GM19025 (cell line): ENCODE data around the gene CD247.
A peak's percentile ranks its signal among the peaks of the same experiment; 100 is the strongest.

ENCODE experiments used
- ATAC-seq: cut with Tn5 transposase; IDR thresholded peaks from one replicate; pipeline ENCODE4 v1.9.1; 2021; ENCODE audit warnings: mild to moderate bottlenecking, low read depth, moderate library complexity; ENCODE audit not compliant: unreplicated experiment

CD247 gene

DNA sequence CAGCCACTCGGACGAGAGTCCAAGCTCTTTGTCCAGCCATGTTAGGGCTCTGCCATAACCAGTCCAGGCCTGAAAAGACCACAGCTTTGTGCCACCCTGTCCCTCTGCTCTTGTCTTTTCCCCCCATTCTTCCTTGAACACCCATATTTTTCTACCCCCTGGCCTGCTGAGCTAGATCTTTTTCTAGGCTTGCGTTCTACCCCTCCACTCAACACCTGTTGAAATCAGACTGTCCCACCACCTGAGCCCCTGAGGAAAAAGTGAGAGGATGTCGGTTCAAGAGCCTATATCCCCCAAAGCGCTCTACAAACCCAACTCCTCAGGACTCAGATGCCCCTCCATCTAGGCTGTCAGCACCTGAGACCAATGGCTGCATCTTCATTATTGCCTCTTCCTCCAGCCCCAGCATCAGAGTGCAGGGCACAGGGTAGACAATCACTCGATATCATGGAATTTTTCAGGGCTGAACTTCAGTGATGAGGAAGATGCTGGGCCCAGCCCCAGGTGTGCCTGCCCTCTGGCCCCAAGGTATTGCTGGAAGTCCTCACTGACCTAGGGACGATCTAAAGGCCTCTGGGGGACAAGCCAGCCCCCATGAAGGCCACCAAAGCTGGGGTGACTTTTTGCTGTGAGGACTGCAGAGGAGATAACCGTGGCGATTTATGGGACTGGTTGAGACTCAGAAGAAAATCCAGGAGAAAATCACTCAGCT, 75.3 kb downstream of the CD247 start:
- ATAC-seq: no peak

DNA sequence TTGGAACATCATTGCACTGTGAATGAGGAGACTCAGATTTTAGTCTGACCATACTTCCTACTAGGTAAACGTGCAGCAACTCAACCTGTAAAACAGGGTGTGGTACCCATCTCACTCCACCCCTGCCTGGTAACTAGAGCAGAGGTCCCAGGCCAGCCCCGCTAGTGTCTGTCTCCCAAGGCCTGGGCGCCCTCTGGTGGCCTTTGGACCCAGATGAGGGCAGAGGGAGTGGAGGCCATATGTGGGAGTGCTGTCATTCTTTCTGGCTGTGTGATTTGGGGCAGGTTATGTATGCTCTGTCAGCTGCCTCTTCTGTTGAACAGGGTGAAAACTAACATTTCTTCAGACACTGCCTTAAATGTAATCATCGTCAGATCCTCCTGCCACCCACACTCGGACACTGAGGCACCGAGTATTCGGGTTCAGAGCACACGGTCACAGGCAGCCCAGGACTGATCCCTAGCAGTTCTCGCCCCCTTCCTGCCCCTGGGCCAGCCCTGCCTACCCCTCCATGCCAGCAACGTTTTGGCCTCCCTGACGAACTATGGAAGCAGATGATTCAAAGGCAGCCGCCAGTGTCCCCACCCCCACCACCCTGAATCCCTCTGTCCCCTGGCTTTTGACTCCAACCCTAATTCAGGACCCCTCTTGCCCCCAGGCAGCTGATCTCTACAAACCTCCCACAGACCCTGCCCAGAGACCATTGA, 76.0 kb downstream of the CD247 start:
- peak; percentile 84 for ATAC-seq

DNA sequence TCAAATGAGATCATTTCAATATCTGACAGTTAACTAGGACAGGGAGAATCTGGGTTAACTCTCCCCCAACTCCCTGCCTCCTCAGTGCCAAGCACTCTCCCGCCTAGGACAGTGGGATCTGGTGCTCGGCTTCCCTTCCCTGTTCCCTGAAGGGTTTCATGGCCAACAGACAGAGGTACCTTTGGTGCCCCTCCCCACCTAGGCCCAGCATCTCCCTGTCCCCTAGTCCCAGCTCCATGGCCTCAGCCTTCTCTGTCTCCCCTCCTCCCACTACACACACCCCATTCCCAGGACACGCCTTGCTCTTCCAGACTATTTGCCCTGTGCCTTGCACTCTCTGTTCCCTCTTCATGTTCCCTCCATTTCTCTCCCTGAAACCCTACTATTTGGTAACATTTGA, 77.1 kb downstream of the CD247 start:
- ATAC-seq: no peak

DNA sequence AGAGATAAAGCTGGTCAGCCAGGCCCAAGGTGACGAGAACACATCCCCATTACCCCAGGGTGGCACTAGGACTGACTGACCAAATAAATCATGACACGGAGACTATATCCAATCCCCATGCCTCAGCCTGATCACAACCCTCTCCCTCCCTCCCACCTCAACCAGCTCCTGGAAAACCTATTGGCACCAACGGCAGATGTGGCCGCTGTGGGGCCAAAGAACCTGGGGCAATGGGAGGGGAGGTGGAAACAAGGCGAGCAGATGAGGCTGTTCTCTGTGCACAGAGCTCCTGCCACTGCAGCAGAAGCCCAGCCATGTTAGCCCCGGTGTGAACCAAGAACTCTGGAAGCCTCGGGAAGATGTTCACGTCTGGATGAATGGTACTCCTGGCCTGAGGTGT, 77.6 kb downstream of the CD247 start:
- ATAC-seq: no peak

DNA sequence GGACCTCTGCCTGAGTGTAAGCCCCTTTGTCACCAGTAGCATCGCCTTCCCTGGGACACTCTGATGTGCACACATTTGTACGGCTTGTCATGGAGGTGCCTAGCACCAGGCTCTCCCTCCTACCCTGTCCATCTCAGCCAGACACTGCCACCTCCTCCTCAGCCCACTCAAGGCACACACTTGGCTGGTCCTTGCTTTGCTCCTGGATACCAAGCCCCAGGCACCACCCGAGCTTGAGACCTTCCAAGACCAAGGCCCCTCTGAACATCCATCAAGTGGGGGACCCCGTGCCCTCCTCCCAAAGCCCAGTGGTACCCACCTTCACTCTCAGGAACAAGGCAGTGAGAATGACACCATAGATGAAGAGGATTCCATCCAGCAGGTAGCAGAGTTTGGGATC, 78.0 kb downstream of the CD247 start:
- no peak for ATAC-seq

DNA sequence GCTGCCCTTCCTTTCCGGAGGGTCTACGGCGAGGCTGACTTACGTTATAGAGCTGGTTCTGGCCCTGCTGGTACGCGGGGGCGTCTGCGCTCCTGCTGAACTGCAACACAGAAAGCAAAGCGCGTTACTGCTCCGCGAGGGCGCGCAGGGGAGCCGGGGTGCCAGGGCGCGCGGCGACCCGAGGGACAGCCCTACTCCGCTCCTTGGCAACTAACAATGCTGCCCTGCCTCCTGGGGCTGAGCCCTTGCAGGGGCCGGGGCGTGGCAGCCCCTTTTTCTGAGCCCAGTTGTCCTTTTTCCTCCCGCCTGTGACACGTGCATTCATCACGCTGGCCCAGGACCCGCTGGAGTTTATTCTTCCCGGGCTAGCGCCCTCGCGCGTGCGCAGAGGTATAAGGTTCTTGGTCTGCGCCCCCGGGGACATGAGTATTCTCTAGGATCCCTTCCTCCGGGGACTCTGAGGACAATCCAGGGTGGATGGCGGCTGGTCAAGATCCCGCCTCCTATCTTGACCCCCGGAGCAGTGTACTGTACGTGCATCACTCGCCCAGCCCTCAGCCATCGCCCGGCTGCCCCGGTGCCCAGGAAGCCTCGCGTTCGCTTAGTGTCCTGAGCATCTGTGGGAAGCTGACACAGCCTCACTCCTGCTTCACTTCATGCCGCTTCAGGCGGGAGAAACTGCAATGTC, 78.9 kb downstream of the CD247 start:
- no peak for ATAC-seq

DNA sequence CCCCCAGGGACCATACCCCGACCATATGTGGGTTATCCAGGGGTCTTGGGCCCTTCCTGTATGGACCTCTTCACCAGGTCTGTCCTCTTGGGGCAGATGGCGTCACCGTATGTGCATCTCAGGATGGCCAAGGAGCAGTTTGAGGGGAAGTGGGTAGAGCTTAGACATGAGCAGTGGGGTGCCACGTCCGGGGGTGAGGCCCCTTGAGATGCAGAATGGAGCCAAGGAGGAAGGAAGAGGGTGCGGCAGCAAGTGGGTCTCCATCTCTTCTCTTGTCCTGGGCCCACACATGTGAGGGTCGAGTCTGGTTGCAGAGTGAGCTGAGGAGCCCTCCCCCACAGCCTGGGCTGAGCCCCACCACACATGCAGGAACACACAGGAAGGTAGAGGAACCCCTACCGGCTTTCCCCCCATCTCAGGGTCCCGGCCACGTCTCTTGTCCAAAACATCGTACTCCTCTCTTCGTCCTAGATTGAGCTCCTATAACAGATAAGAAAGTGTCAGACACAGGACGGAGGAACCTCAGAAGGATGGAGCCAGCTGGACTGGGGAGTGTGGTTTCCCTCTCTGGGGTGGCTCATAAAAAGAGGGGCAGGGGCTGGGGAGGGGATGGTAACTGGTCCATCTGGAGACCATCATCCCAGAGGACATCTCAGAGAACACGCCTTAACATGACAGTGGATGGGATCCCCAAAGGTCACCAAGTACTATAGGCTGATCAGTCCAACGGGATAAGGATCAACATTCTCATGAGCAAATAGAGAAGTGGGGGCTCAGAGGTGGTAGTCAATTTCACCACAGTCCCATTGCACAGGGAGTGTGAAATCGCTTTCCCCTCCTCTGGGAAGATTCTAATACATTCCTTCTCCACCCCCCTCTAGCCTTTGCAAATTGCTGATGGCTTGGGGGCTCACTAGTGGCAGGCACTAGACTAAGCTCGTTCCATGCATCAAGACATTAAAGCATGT, 79.9 kb downstream of the CD247 start:
- no peak for ATAC-seq

DNA sequence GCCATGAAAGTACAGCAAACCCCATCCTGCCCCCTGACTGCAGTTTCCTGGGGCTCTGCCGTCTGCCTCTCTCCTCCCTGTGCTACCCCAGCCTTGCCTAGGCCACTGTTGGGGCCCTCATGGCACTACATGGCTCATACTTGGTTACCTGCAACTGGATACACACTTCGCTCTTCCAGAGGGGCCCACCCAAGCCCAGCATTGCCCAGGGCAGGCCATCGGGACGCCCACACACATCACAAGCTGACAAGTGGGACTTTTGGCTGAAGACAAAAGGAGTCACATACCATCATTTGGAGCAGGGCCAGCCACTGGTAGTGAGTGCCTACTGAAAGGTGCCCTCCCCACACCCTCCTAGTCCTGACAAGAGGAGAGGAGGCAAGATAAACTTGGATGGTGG, 82.8 kb downstream of the CD247 start:
- ATAC-seq: no peak

DNA sequence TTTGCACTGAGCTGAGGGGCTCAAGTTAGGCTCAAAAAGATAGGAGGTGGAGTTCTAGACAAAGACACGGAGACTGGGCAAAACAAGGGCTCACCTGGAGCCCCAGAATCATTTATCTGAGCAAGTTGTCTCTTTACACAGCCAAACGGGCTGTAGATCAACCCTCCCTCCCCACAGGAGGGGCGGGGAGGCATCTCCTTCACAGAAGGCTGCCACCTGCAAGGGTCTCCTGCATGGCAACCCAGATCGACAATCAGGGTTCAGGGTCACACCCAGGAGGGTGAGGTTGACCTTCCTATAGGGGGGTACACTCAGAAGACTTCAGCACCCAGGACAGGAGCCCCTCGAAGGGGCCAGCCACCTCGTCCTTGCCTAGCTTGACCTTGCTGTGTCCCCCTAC, 84.0 kb downstream of the CD247 start:
- ATAC-seq: no peak

DNA sequence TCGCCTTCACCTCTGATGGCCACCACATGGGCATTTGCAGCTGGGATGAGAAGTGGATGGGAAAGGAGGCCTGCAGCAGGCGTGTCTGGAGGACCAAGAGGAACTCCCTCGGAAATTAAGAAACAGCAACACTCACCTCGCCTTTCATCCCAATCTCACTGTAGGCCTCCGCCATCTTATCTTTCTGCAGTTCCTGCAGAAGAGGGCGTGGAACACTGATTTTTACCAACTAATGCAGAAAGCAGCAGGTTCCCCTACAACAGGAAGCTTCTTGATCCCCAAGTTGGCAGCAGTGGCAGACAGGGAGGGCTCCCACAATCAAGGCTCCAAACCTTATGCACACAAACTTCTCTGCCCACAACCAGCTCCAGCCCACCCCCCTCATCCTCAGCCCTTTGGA, 84.4 kb downstream of the CD247 start:
- no peak for ATAC-seq

DNA sequence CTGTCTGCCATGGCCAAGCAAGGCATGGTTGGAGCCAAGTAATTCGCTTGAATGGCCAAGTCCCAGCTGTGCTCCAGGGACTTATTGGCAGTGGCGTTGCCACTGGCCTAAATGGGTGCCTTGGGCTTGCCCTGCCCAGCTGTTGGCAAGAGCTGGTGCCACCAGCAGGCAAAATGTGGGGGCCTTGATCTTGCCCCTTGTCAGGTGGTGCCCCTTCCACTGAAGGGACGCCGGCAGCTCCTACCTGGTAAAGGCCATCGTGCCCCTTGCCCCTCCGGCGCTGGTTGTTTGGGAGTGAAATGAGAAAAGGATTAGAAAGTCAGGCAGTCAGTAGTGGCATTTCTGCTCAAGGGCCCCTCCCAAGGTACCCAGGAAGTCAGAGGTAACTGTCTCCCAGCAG, 85.5 kb downstream of the CD247 start:
- ATAC-seq: no peak

DNA sequence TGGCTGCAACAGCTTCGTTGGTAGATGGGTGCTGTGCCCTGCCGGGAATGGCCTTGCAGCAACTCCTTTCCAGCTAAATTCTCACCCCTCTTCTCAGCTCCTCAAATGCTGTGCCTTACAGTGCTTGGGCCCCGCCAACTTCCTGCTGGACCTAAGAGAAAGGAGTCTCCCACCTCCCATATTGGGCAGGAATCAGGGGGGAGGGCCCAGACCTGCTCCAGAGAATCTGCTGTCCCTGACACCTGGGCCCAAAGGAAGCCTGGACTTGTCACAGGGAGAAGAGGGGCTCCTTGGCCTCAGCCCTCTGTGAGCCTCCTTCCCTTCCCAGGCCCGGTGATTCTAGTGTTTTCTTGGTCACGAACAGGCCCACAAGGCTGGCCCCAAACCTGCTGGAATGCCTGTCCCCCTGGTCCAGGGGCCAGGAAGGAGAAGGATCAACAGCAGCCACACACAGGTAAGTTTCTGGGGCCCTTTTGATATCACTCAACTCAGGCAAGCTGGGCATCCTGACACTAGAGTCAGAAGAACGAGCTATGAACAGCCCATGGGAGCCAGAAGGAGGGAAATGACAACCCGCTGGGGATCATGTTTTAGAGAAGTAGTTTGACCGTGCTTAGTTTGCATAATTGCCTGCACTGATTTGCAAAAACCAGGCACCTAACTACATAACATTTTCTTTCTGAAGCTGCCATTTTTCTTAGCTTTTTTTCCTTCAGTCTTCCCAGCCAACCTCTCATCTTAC, 86.2 kb downstream of the CD247 start:
- ATAC-seq: no peak

DNA sequence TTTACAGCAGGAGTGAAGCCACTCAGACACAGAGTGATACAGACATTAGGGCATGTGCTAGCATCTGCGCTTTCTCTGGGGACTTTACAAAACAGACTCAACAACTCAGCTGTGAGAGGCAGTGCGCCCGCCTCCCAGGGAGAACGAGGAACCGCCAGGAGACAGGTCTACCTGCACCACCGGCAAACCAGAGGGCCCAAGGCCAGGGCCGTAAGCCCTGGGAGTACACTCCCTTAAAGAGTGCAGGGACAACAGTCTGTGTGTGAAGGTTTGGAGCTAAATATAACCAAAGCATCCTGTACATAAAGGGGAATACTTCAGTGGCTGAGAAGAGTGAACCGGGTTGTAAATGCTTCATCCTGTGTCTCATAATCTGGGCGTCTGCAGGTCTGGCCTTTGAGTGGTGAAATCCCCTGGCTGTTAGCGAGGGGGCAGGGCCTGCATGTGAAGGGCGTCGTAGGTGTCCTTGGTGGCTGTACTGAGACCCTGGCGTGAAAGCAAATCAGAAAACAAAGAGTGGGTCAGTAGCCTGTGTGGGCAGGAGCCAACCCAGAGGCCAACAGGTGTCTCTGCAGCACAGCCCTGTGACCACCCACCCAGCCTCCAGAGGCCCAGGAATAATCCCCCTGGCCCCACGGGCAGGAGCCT, 86.9 kb downstream of the CD247 start:
- peak; percentile 38 for ATAC-seq

DNA sequence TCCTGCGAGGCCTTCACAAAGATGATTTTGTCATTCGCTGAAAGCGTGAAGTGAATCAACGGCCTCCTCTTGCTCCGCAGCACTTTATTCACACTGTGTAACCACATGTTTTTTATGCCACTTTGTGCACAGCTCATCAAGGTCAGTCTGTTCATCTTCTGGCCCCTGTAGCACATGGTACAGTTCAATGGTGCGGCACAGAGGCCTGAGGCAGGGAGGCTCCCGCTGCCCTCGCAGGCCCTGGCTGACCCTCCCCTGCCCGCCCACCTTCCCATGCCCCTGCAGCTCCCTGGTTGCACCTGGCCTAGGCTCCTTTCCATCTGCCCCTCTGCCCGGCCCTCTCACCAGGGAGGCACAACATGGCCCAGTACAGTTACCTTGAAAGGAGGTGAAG, 87.5 kb downstream of the CD247 start:
- no peak for ATAC-seq

DNA sequence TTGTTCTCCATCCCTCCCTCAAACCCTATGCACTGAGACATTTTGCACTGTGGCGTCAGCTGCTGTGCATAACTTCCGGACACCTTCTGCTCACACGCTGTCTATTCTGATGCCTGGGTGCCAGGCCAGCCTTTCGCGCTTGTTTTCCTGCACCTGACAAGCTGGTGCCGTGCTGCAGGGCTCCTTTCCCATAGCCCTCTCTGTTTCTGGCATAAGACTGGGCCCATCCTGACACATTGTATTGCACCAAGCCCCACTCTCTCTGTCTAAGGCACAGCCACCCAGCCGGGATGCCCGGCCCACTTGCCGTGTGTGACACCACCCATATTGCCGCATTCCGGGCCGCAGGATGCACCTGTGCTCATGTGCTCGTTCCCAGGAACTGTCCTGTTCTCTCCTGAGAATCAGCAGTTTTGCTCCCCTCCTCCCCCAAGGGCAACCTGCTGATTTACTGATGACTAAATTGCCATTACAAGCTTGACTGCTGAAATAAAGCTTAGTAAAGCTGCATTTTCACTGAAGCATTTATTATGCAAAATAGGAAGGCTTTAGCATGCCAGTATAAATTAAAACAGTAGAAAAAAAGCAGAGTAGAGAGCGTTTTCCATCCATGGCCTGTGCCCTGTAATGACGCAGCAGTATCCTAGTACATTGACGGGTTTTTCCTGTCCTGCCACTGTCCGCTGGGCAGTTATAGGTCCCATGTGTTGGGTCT, 88.0 kb downstream of the CD247 start:
- peak; percentile 27 for ATAC-seq

DNA sequence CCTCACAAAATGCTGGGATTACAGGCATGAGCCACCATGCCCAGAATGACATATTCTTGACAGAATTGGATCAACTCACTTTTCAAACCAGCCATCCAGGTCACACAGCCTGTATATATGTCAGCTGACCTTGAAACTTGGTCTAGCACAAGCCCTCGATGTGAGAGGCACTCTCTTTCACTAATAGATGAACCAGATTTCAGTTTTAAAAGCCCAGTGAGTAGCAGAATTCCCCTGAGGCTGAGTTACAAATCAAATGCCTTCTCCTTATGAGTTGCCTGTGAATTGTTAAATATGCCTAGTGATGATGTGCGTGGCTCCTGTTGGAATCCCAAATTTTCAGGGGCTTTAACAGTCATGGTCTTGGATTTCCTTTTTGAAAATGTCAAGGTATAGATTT, 88.7 kb downstream of the CD247 start:
- peak; percentile 44 for ATAC-seq

DNA sequence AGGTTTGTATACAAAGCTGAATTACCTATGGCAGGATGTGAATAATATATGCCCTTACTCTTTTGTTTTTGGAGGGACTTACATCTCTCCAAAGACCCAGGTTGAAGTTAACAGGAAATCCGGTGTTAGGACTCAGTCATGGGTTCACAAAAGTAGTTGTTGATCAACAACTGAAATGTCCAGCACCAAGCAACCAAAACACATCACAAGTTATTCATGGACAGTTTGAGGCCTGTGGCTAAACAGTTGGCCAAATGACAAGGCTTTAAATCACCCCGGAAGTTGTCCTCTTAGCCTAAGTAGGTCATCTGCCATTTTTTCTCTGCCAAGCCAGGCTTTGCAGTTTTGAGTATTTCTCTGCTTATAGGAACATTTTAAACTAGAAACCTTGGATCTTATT, 89.9 kb downstream of the CD247 start:
- ATAC-seq: no peak

DNA sequence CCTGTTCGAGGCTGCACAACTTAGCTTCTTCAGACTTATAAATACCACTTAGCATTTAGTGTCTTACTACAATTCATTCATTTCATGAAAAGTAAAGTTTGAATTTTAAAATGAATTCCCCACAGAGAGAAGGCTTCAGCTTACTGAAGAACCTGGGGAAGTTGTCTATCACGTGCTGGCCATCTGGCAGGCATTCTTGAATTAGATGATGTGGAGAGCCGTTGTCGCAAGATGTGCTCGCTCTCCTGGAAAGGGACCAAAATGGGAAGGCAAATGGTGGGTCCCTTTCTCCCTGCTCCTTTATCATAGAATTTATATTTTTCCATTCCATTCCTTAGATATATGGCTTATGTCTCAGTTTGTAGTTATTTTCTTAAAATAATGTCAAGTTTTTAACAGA, 90.5 kb downstream of the CD247 start:
- no peak for ATAC-seq

DNA sequence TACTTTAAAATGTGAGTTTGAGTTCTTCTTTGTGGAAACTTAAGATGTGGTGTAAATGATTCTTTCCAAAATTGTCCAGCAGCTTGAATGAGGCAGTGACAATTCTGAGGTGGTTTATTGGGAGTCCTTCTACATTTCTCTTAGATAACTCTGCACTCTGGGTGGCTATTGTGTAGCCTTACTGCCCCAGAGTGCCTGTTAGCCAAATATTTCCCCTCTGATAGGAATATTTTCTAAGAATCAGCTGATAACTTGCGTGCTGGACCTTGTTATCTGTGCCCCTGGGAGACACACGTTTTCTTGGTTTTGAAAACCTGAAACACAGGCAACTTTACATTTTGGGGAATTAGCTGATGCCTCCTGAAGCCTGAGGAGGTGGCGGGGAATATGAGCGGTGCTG, 91.6 kb downstream of the CD247 start:
- ATAC-seq: no peak
